PC-3 (cell line): ENCODE data around the gene SLC48A1.

Experiments used
- EZH2 ChIP-seq: fragments of 300-600 bp; sonication (generic); IDR thresholded peaks from one replicate; pipeline ENCODE4 v1.6.1; 2017; ENCODE audit warnings: antibody characterized with exemption, mild to moderate bottlenecking, low read length; ENCODE audit not compliant: unreplicated experiment
- TF ChIP-seq, protein P1 (sequence below): fragments of 300-600 bp; sonication (generic); conservative IDR thresholded peaks from 2 replicates; pipeline ENCODE4 v1.5.1; 2017; ENCODE audit warnings: antibody characterized with exemption, low read depth, mild to moderate bottlenecking, low read length

DNA sequence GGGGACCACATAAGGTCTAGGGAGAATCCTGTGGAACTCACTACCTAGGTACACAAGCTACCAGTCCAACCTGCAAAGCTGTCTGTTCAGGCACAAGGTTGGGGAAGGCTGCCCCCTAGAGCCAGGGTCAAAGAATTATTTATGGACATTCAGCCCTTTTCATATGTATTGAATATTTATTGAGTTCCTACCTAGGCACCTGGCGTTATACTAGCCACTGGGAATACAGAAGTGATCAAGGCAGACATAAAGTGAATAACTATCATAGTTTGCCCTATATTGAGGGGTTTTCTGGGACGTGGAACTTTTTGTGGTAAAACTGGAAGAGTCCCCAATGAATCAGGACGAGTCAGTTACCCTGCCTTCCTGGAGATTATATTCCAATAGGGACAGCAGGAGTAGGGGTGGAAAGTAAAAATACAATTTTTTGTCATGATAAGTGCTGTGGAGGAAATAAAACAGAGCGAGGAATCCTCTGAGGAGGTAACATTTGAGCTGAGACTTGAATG is 5.8 kb upstream of the SLC48A1 start:
- TF ChIP-seq, protein P1, sequence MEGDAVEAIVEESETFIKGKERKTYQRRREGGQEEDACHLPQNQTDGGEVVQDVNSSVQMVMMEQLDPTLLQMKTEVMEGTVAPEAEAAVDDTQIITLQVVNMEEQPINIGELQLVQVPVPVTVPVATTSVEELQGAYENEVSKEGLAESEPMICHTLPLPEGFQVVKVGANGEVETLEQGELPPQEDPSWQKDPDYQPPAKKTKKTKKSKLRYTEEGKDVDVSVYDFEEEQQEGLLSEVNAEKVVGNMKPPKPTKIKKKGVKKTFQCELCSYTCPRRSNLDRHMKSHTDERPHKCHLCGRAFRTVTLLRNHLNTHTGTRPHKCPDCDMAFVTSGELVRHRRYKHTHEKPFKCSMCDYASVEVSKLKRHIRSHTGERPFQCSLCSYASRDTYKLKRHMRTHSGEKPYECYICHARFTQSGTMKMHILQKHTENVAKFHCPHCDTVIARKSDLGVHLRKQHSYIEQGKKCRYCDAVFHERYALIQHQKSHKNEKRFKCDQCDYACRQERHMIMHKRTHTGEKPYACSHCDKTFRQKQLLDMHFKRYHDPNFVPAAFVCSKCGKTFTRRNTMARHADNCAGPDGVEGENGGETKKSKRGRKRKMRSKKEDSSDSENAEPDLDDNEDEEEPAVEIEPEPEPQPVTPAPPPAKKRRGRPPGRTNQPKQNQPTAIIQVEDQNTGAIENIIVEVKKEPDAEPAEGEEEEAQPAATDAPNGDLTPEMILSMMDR = peak; percentile 78
- TF ChIP-seq EZH2 = no peak
